HG02763 (cell line): ENCODE results near the gene ESRRB.

ENCODE experiments used
- ATAC-seq: cut with Tn5 transposase; IDR thresholded peaks from one replicate; pipeline ENCODE4 v1.9.1; 2021; ENCODE audit warnings: mild to moderate bottlenecking, moderate library complexity; ENCODE audit not compliant: unreplicated experiment

Gene ESRRB

DNA sequence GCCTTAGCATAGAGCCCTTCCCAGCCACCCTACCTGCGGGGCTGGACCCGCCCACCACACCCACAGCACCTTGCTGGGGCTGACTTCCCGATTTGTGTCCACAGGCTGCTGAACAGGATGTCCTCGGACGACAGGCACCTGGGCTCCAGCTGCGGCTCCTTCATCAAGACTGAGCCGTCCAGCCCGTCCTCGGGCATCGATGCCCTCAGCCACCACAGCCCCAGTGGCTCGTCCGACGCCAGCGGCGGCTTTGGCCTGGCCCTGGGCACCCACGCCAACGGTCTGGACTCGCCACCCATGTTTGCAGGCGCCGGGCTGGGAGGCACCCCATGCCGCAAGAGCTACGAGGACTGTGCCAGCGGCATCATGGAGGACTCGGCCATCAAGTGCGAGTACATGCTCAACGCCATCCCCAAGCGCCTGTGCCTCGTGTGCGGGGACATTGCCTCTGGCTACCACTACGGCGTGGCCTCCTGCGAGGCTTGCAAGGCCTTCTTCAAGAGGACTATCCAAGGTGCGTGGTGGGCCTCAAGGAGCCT is 63.4 kb downstream of the ESRRB start:
- ATAC-seq = no peak

DNA sequence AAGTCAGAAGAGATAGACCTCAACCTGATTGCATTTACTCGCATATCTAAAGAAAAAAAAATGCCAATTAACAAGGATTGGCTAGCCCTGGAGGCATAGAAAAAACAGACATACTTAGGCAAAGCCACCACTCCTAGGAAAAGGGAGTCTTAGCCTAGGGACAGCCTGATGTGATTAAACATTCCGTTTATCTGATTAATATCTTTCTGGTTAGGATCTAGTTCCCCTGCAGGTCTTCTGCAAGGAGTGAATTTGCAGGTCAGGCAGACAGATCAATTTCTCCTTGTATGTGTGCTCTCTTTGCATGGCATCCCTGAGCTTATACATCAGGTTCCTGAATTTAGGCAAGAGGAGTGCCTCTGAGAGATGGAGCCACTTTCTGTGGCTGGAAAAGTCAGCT is 70.5 kb downstream of the ESRRB start:
- ATAC-seq = no peak

DNA sequence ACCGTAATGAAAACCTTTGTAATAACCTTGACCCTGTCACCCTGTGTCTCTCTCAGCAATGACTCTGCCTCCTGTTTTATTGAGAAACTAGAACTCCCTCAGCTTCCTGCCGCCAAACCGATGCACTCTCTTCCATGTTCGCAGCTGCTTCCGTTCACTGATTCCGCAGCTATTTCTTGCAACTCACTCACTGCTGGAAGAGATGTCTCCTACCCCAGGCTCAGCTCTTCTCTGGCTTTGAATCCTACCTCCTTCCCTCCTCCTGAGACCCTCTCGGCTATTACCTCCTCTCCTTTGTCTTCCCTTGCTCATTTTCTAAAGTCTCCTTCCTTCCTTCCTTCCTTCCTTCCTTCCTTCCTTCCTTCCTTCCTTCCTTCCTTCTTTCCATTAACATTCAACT is 71.0 kb downstream of the ESRRB start:
- no peak for ATAC-seq

DNA sequence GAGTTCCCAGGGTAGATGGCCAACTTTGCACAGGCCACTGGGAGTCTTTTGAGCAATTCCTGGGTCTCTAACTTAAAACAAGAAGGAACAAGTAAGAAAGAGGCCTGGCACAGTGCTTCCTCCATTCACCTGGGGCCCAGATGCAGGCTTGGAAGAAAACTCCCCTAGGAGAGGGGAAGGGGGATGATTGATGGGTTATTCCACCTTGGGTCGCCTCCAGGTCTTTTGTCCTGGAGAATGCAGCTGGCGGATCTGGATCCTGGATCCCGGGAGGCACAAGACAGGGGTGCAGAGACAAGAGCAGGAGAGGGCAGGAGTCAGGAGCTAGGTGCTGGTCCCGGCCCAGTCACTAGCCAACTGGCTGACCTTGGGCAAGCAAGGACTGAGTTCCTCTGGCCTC is 74.5 kb downstream of the ESRRB start:
- ATAC-seq = no peak

DNA sequence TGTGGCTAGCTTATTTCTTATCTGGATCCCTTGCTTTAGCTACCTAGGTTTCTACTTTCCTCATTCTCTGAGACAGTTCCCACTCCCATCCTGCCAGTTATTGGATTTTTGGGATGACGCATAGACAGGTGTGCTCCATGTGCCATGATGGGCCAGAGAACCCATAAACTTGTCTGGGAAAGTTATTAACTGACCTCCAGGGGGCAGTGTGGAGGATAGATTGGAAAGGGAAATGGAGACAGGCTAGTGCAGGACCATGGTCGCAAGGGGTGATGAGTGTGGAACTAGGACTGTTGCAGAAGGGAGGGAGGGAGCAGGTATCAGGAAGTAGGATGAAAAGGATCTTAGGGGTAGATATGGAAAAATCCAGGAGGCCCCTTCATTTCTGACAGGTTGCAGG is 80.3 kb downstream of the ESRRB start:
- ATAC-seq = no peak

DNA sequence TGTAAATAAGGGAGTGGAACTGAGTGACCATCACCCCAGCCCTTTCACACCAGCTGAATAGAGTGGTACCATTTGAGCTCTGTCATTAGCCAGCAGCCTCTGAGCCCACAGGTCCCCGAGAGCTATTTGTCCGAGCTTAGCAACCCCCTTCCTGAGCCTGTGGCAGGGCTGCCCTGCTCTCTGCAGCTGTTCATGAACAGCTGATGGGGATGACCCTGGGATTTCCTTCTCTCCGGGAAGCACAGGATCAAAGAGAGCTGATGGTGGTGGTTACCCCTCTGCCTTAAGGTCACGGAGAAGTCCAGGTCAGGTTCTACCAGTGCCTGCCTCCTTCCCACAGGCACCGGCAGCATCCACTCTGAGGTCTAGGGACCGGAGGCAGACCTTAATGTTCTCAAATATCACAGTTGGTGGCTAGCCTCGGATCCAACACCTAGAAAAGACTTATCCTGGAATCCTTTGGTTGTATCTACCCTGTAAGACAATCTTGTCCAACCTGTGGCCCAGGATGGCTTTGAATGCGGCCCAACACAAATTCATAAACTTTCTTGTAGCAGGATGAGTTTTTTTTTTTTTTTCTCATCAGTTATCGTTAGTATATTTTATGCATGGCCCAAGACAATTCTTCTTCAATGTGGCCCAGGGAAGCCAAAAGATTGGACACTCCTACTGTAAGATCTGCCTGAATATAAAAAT is 81.1 kb downstream of the ESRRB start:
- no peak for ATAC-seq

DNA sequence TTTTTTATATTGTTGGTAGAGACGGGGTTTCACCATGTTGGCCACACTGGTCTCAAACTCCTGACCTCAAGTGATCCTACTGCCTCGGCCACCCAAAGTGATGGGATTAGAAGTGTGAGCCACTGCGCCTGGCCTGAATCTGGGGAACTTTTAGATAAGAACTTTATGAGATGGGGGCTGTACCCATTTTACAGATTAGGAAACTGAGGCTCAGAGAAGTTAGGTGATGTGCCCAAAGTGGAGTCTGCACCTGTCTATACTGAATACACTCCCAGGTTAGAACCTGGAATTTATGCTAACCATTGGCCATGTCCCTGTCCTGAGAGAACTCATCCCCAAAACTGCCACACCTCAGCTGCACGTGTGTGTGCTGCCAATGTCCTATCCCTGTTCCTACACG is 81.9 kb downstream of the ESRRB start:
- ATAC-seq = no peak

DNA sequence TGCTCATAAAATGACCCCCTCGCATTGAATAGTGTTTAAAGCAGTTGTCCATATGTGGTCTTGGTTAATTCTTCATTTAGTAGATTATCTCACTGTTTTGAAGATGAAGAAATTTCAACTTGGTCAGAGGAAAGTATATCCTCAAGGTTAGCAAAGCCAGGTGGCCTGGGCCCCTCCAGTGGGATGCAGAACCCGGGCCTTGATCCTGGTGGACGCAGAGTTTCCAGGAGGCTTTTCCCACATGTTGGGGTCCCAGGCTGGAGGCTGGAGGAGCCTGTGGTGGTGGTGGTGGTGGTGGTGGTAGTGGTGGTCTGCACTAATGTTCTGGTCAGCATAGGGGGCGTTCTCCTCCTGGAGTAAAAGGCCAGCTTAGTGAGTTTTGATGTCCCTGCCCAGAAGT is 85.9 kb downstream of the ESRRB start:
- no peak for ATAC-seq

DNA sequence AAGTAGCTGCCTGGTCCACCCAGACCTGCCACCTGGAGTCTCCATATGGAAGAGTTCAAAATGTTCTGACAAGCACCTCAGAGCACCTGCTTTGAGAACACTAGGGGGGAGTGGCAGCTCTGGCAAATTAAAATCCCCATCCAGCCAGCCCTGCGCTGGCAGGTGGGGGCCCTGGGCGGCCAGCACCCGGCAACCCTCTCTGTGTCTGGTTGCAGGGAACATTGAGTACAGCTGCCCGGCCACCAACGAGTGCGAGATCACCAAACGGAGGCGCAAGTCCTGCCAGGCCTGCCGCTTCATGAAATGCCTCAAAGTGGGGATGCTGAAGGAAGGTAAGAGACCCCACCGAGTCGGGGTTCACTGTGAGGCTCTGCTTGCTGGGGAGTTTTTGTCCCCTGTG is 86.4 kb downstream of the ESRRB start:
- ATAC-seq = no peak

DNA sequence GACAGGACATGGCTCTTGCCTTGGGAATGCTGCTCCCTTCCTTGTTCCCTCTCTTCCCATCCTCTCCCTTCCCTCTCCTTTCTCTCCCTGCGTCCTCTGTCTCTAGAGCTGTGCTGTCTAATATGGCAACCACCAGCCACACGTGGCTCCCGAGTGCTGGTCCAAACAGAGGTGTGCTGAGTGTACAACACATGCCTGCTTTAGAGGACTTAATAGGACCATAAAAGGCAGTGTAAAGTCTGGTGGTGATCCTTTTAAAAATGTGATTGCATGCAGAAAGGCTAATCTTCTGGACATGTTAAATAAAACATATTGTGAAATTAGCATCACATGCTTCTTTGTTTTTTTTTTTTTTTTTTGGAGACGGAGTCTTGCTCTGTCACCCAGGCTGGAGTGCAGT is 87.2 kb downstream of the ESRRB start:
- ATAC-seq = no peak

DNA sequence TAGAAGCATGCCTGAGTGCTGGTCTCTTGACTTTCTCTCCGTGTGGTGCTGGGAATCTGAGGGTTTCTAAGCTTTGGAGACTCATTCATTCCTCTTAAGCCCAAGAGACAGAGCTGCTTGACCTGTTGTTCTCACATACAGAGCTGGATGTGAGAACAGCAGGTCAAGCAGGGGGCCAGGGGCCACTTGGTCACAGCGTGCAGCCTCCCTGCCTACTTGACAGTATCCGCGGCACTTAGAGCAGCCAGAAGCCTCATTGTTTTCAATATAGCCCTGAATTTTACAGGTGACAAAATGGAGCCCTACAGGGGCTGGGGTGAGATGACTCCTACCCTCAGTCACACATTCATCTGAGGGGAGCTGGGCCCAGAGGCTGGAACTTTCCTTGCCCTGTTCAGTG is 88.9 kb downstream of the ESRRB start:
- ATAC-seq = no peak

DNA sequence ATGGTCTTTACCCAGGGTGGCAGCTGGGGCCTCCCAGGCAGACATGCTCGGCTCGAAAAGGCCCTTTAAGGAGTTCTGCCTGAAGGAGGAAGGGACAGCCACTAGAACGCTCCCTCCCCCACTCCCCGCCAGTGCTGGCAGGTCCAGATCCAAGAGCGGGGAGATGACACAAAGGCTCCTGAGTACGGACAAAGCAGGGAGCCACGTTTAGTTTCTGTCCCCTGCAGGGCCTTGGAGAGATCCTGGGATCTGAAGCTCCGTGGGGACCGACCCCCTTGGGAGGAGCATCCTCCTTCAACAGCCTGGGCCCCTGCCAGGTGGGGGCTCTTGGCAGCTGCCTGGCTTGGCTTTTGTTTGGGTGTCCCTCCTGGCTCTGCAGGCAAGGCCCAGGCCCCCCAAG is 89.7 kb downstream of the ESRRB start:
- no peak for ATAC-seq

DNA sequence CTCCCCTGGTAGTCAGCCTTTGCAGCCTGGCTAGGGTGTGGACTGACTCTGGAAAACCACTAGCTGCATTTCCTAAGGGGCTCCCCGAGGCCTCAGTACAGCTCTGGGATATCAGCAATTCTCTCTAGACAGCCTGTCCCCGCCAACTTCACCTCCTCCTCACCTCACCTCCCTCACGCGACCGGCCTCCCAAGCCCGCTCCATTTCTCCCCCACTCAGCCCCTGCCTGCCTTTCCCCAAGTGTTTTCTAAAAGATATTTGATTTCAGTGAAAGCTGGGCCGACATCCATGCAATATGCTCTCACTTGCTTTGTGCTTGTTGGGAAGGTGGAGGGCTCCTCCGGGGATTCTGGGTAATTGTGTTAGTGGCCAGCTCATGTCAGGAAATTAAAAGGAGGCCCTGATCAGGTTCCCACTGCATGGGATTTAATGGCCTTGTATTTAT is 91.8 kb downstream of the ESRRB start:
- no peak for ATAC-seq

DNA sequence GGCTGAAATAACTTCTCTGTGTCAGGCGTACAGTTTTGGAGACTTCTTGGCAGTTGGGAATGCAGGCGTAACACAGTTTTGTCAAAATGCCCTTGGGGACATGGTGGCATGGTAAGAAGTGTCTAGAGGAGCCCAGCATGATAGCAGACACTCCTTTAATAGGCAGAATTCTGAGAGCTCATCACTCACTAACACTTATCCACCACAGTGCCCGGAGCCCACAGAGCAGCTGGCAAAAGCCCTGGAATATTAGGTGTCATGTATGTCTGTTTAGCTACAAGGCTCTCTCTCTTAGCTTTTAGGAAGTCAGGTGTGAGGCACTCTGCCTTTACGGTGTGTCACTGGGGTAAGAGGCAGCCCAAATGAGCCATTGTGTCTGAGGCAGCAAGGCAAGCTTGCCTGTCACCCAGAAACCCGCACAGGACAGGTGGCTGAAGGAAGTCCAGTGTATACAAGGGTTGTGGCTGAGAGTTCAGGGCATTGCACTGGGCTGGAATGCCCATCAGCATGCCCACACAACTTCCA is 96.3 kb downstream of the ESRRB start:
- ATAC-seq = no peak

DNA sequence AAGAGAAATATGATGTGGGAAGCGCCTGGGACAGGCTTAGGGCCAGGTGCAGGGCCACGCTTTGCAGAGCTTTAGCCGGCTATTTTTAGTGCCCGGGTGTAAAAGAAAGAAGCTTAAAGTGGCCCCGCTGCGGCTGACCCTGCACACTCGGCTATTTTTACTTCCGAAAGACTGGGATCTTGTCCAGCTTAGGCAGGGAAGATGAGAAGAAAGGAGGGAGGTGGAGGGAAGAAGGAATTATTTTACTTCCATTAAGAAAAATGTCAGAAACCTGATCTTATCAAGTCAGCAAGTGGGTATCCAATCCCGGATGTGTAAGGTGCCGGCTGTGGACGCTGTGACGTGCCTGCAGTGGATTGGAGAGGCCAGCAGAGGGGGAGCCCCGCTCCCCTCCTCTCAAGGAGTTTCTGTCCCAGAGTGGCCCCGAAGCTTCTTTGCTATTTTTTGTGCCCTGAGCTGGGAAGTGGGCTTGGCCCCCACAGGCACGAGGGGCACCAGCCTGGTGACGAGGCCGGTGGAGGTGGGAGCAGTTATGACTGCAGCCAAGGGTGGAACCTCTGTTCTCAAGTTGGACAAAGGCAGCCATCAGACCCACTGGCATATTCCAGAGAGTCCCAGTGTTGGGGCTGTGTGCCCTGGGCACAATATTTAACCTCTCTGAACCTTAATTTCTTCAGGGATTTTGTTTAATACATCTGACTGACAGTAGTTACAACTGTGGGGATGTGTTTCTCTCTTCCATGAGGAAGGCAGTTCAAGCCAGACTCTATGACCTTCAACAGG is 97.7 kb downstream of the ESRRB start:
- ATAC-seq = no peak

DNA sequence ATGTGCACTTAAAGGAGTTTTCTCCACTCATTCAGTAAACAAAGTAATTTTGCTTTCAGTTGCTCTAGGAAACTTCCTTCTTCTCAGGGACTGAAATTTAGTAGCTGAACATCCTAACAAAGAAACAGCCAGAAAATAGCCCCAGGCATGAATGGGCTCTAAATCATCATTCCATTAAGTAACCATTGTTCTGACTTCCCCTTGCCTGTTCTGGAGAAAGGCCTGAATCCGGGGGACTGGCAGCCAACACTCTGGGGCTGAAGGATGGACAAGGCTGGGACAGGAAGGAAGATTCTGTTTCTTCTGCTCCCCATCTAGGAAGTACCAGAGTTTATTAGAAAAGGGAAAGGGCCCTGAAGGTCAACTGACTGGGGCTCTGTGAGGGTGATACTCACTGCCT is 104.5 kb downstream of the ESRRB start:
- ATAC-seq = no peak

DNA sequence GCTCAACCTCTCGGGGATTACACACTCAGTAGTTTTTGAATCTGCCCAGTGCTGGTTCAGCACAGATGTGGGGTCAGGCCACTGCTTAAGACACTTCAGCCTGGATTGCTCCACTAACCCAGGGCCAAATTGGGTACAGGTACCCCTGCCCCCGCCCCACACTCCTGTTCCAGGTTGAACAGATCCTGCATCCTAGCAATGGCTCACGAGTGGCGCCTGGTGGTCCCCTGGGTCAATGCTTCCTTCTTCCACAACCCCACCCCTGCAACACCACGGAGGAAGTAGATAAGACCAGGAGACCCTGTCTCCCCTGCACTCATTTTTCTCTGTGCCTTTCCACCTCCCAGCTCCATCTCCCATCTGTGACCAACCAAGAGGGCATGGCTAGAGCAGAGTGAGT is 108.4 kb downstream of the ESRRB start:
- no peak for ATAC-seq

DNA sequence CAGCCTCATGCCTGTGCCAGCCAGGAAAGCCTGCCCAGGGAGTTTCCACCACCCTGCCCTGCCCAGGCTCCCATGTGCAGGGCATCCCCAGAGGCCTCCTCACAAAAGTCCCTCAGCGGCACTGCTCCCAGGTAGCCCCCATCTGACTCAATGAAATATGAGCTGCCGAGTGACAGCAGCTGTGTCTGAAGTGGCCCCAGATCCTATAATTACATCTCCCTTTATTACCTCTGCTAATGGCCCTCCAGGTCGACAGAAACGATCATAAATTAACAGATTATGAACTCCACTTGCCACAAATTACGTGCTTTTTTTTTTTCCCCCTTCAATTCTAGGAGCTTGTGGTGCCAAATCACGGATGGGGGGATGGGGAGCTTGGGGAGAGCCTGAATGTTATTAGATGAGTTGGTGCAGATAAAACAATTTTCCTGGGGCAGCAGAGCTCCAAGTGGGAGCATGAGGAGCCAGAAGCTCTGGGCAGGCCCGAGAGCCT is 110.4 kb downstream of the ESRRB start:
- ATAC-seq = no peak

DNA sequence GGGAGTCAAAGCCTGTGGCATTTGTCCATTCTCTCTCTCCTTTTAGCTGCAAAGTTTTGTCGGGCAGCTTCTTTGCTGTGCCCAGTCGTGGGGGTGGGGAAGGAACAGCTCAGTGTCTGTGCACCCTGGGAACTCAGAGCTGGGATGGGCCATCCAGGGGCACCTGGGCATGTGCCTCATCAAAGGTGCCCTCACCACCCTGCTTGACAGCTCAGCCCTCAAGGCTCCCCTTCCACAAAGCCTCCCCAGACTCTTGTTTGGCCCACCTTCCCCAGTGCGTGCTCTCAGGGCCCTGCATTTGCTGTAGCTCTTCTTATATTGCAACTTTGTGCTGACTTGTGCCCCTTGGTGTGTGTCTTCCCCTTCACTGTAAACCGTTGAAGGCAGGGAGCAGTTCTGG is 112.6 kb downstream of the ESRRB start:
- ATAC-seq = no peak

DNA sequence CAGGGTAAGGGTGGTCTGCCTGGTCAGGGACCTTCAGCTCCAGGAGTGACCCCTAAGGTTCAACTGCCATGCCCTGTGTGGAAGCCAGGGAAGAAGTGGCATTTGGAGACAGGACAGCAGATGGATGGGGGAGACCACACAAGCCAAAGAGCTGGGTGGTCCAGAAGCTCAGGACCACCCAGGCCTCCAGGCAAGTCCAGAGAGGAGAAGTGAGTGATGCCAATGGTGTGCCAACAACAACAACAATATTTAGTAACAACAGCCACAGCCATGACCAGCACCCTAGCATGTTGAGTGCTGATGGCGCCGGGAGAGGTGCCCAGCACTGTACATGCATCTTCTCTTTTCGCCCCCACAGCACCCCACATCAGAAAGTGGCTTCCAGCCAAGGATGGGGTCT is 113.7 kb downstream of the ESRRB start:
- no peak for ATAC-seq

DNA sequence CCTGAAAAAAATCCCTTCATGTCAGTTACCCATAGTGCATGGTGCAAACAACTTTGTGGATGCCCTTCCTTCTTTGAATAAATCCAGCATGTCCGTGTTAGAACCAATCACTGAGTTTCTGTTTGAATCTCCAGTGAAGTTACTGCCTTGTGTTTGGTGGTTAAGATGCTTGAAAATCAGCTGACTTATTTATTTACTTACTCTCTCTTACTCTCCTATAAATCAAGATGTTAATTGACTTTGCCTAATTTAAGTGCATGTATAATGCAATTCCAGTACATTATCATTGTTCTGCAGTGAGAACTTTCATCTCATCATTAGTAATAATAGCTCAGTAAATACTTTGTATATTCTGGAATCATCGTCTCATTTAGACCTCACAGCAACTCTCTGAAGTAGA is 114.2 kb downstream of the ESRRB start:
- ATAC-seq = no peak

DNA sequence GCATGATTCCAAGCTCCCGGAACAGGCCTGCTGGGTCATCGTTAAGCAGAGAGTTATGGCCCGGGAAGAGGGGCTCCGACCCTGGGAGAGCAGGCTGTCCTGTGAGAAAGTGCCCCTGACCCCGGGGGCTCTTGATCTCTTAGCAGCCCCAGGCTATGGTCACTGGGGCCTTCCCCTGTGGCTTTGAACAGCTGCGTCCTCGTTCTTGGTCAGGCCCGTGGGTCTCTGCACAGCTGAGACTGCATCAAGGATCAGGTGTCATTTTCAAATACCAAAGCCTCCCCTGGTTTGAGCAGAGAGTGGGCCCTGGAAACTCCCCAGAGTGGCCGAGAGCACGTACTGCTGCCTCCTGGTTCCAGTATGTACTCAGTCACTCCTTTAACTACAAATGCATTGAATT is 114.8 kb downstream of the ESRRB start:
- ATAC-seq = no peak
